Measurements from ENCODE around the gene ZFYVE9. TPM values are rescaled to one million over a fixed set of nuclear protein-coding genes. Genes with fewer than 3 reads are reported as not detected.

ZFYVE9 gene
- total and polyA plus RNA-seq, 9 of the 15 experiments (the other 6 are each of a cell fraction or from before 2014, with no cell fraction given), result 0.52 to 14.4 (median 8.9) TPM

DNA sequence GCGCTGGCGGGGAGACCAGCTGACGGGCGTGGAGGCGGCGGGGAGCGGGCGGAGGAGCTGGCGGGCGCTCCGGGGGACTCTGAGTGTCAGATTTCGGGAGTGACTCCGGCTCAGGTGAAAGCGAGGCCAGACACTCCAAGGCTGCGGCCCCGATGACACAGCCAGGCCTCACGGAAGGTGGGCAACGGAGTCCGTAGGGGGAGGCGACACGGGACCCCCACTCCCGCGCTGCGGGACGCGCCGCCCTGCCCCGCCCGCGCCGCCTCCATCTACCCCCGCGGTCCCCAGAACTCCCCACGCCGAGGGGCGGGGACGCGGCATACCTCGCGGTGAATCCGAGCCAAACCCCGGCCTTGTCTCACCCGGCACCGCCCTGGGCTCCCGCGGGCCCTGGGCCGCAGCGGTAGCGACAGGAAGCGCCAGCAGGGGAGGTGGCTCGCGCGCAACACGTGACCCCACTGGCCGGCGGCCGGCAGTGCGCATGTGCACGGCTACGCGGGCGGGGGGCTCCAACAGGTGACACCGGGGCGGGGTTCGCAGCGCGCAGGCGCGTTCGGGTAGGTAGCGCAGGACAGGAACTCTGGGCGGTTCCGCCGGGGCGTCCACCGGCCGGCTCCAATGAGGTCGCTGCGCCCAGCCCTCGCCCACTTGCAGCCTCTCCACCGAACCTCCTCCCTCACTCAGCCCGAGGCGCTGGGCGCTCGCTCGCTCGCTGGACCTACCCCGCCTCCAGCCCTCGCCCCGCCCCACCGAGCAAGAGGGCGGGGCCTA is 224.0 kb downstream of the ZFYVE9 start, which contains the start of gene CC2D1B (continued):
- TF ChIP-seq MYC (IDR thresholded peaks at IDR 0.05; ENCODE audit: low read depth, low read length) (peak; percentile 87), MYC (CRISPR knock-in tag; IDR thresholded peaks at IDR 0.05; ENCODE audit: borderline replicate concordance, low read depth) (peak; percentile 10; the same call in 1 of the 2 replicates)

DNA sequence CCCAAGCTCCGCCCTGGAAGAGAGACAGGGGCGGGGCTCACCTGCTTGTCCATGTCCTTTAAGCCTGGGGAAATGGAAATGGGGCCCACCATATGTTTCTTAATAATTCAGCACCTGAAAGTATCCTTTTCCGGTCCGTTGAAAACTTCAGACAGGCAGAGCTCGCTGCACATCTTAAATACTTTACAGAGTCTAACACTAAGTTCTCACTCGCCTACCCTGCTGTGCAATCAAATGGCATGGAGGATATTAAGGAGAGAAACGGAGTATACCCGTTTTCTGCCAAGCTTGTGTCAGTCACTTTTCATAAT is 224.6 kb downstream of the ZFYVE9 start:
- Histone ChIP-seq H3K36me3 (ENCODE audit: control insufficient read depth, insufficient read depth, low read length) (peaks cover 42% of the 10 kb centered on the region; the same call in 2 of the 3 replicates), H3K9me3 (replicated peaks; ENCODE audit: control insufficient read depth, insufficient read depth, low read depth, low read length) (no peaks in the 10 kb centered on the region), H3K9me1 (ENCODE audit: control insufficient read depth, insufficient read depth, low read length) (peaks cover 5% of the 10 kb centered on the region), H3K27ac (ENCODE audit: extremely low read depth, low read depth, low read length) (peak overlapping the region; percentile 34; the same call in 2 of the 3 replicates), H3K4me3 (peak overlapping the region; percentile 77), H3K27me3 (ENCODE audit: control insufficient read depth in 2 of 2, insufficient read depth in 2 of 2, low read length in 2 of 2) (no peaks in the 10 kb centered on the region), H2AFZ (ENCODE audit: low read depth, low read length) (peak overlapping the region; percentile 34), H3K9ac (ENCODE audit: insufficient read depth in 1 of 2, low read depth in 2 of 2, low read length in 2 of 2) (peak overlapping the region; percentile 95 to 98), H4K20me1 (replicated peaks; ENCODE audit: control insufficient read depth, insufficient read depth, low read length) (no peaks in the 10 kb centered on the region; the same call in 1 of the 2 replicates), H3K4me1 (replicated peaks in 1 of 2; ENCODE audit: control insufficient read depth in 2 of 2, insufficient read depth in 2 of 2, low read length in 2 of 2) (peaks cover 21 to 37% of the 10 kb centered on the region in 2 experiments), H3K79me2 (ENCODE audit: control insufficient read depth, insufficient read depth, low read length) (peaks cover 22% of the 10 kb centered on the region), H3K4me2 (ENCODE audit: insufficient read depth, low read length) (peak overlapping the region; percentile 91)
- ChIA-PET CTCF (ENCODE audit: low intra/inter-chr PET ratio) (interaction anchor here (1.0 kb wide), 1 partner anchor 318 kb away, joined by 3 read pairs; no protein-coding TSS in a partner anchor), POLR2A (interaction anchor here (0.6 to 3.7 kb wide), 16 partner anchors 9 to 487 kb away, joined by 3 to 29 read pairs (median 3); partner anchors contain the start of genes ORC1 and PRPF38A)
- TF ChIP-seq, protein P1, sequence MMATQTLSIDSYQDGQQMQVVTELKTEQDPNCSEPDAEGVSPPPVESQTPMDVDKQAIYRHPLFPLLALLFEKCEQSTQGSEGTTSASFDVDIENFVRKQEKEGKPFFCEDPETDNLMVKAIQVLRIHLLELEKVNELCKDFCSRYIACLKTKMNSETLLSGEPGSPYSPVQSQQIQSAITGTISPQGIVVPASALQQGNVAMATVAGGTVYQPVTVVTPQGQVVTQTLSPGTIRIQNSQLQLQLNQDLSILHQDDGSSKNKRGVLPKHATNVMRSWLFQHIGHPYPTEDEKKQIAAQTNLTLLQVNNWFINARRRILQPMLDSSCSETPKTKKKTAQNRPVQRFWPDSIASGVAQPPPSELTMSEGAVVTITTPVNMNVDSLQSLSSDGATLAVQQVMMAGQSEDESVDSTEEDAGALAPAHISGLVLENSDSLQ (IDR thresholded peaks at IDR 0.05), result 0 out of 2 replicates have a peak, but pooled peaks have one; percentile 70
- 0 out of 2 replicates have a peak, but pooled peaks have one; percentile 70 for TF ChIP-seq HDGF (IDR thresholded peaks at IDR 0.05)
- TF ChIP-seq KLF13 (tag; IDR thresholded peaks at IDR 0.05; ENCODE audit: borderline replicate concordance, low read depth), result no peak
- 0 out of 2 replicates have a peak, but pooled peaks have one; percentile 9 for TF ChIP-seq SP1 (CRISPR knock-in tag; IDR thresholded peaks at IDR 0.05)
- 0 out of 2 replicates have a peak, but pooled peaks have one; percentile 11 for TF ChIP-seq FOXM1 (IDR thresholded peaks at IDR 0.05; ENCODE audit: low read depth)
- TF ChIP-seq FOXM1 (CRISPR knock-in tag; IDR thresholded peaks at IDR 0.05; ENCODE audit: low read depth), result no peak
- peak in 1 of 3 experiments; percentile 5 for TF ChIP-seq YY1 (IDR thresholded peaks at IDR 0.05; ENCODE audit: borderline replicate concordance in 1 of 3, control insufficient read depth in 1 of 3, extremely low read depth in 1 of 3, insufficient read depth in 3 of 3, insufficient read length in 1 of 3, insufficient replicate concordance in 2 of 3, low read depth in 1 of 3, low read length in 2 of 3)
- no peak for TF ChIP-seq NR2C1 (IDR thresholded peaks at IDR 0.05)
- no peak for TF ChIP-seq NR2C1 (tag; IDR thresholded peaks at IDR 0.05)
- DNase-seq (ENCODE audit: extremely low read depth in 1 of 4, low spot score in 3 of 4) (no peak), FAIRE-seq (no peak), ATAC-seq (no peak)
- intact Hi-C loops (cut with micrococcal nuclease) (loop anchor here (2.0 kb wide), 1 partner anchor 224 kb away; the partner anchor contains the start of gene ZFYVE9), in situ Hi-C loops (cut with MboI) (no loop called here)
- 11% methylated on average over 8 of the region's 8 CpGs for WGBS (ENCODE audit: insufficient coverage, low coverage, missing lambda C conversion rate)
- no TSS peak for BruUV-seq (replicated peaks)

Data from K562 (cell line).